HL-60 (cell line): ENCODE results near the gene MAP3K8.

ENCODE experiments used
- DNase-seq, 2 experiments: peaks; one replicate each; pipeline ENCODE4 v3.0.0-alpha.2; 2010 to 2020; ENCODE audit warnings: low read depth in 1 of 2, low spot score in 1 of 2
- H3K27ac ChIP-seq: fragments of 250-450 bp; sonication (Bioruptor Pico); replicated peaks from 2 replicates; pipeline ENCODE4 v1.5.1; 2020; ENCODE audit warnings: mild to moderate bottlenecking, moderate library complexity
- H3K27me3 ChIP-seq: fragments of 250-450 bp; sonication (Bioruptor Pico); 2 replicates; pipeline ENCODE4 v1.5.1; 2021; ENCODE audit warnings: mild to moderate bottlenecking, moderate library complexity; ENCODE audit not compliant: insufficient read depth, poor library complexity, severe bottlenecking
- H3K4me3 ChIP-seq: replicated peaks from 2 replicates; pipeline ENCODE4 v1.5.1; 2011; ENCODE audit warnings: mild to moderate bottlenecking, control low read depth, low read length; ENCODE audit not compliant: insufficient read depth
- CTCF ChIP-seq: IDR thresholded peaks from one replicate; pipeline ENCODE4 v1.5.1; 2011; ENCODE audit warnings: low read length, control low read depth, inconsistent platforms; ENCODE audit not compliant: insufficient read depth
- GABPA ChIP-seq: IDR thresholded peaks from 2 replicates; pipeline ENCODE4 v1.6.1; 2012; ENCODE audit warnings: low read depth
- POLR2AphosphoS5 ChIP-seq: IDR thresholded peaks from 2 replicates; pipeline ENCODE4 v1.6.1; 2012; ENCODE audit warnings: low read depth
- REST ChIP-seq: IDR thresholded peaks from 2 replicates; pipeline ENCODE4 v1.6.1; 2012; ENCODE audit warnings: low read depth; ENCODE audit not compliant: insufficient replicate concordance
- SPI1 ChIP-seq: IDR thresholded peaks from 2 replicates; pipeline ENCODE4 v1.6.1; 2012; ENCODE audit warnings: low read depth, mild to moderate bottlenecking, borderline replicate concordance

MAP3K8 gene

GRCh38 chr10:30493609-30494530 lies 59.9 kb downstream of the MAP3K8 start:
- DNase-seq, result peak; percentile 71 to 83
- Histone ChIP-seq H3K27me3 (no peaks in the 10 kb centered on the region), H3K4me3 (no peak overlapping the region), H3K27ac (peak overlapping the region; percentile 72)
- TF ChIP-seq POLR2AphosphoS5, result peak; percentile 46; the same call in 1 of the 2 replicates
- peak; percentile 49; the same call in 1 of the 2 replicates for TF ChIP-seq SPI1
- TF ChIP-seq GABPA, result no peak
- no peak for TF ChIP-seq CTCF
- no peak for TF ChIP-seq REST

- TF ChIP-seq REST, result no peak
- no peak for TF ChIP-seq GABPA
- TF ChIP-seq CTCF, result no peak
- peak; percentile 64 for TF ChIP-seq SPI1
- TF ChIP-seq POLR2AphosphoS5, result no peak
- H3K27ac ChIP-seq, result peak overlapping the region; percentile 72
These were observed 60.6 kb downstream of the MAP3K8 start for GRCh38 chr10:30494558-30494957.

GRCh38 chr10:30495687-30496086 lies 61.7 kb downstream of the MAP3K8 start:
- Histone ChIP-seq H3K27ac (peak overlapping the region; percentile 72; the same call in 1 of the 2 replicates), H3K27me3 (no peaks in the 10 kb centered on the region), H3K4me3 (no peak overlapping the region)
- no peak for DNase-seq
- TF ChIP-seq CTCF (no peak), GABPA (no peak), SPI1 (no peak), REST (no peak), POLR2AphosphoS5 (no peak)

More at GRCh38 chr10:30494558-30494957, 60.6 kb downstream of the MAP3K8 start:
- Histone ChIP-seq H3K4me3 (no peak overlapping the region), H3K27me3 (no peaks in the 10 kb centered on the region)
- DNase-seq, result no peak
